ENCODE results near the gene RHNO1.
"Not testable (repeated sequence)": the region's sequence is repeated elsewhere in the genome, so short reads cannot be mapped to it uniquely, and the experiment has no call there.

RHNO1 gene

GRCh38 chr12:2858944-2859421 lies 18.0 kb upstream of the RHNO1 start:
- no peak for DNase-seq

DNA sequence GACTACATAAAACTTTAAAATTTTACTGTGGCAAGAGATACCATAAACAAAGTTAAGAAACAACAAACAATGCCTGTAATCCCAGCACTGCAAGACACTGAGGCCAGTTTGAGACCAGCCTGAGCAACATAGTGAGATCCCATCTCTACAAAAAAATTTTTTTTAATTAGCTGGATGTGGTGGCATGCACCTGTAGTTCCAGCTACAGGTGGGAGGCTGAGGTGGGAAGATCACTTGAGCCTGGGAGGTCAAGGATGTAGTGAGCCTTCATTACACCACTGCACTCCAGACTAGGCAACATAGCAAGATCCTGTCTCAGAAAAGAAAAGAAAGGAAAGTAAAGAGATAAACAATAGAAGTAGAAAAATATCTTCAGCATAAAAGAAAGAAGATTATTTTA lies 16.9 kb upstream of the RHNO1 start:
- no peak for DNase-seq

DNA sequence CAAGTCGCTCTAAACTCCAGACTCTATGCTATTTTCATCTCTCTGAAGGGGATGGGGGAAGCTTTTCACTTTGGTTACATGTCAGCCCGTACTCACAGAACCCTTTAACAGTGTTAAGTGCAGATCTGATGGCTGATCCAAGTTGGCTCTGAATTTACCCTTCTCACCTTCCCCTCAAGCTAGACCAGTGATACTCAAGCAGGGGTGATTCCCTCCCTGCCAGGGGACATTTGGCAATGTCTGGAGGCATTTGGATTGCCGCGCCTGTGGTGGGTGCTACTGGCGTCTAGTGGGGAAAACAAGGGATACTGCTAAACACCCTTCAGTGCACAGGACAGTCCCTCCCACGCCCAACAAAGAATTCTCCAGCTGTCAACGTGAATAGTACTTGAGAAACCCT lies 14.1 kb upstream of the RHNO1 start:
- DNase-seq = no peak

DNA sequence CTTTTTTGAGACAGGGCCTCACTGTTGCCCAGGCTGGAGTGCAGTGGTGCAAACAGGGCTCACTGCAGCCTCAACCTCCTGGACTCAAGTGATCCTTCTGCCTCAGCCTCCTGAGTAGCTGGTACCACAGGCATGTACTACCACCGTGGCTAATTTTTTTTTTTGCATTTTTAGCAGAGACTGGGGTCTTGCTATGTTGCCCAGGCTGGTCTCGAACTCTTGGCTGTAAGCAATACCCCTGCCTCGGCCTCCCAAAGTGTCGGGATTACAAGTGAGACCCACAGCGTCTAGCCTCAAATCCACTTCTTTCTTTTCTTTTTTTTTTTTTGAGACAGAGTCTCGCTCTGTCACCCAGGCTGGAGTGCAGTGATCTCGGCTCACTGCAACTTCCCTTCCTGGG lies 13.6 kb upstream of the RHNO1 start:
- DNase-seq = not testable (repeated sequence)

DNA sequence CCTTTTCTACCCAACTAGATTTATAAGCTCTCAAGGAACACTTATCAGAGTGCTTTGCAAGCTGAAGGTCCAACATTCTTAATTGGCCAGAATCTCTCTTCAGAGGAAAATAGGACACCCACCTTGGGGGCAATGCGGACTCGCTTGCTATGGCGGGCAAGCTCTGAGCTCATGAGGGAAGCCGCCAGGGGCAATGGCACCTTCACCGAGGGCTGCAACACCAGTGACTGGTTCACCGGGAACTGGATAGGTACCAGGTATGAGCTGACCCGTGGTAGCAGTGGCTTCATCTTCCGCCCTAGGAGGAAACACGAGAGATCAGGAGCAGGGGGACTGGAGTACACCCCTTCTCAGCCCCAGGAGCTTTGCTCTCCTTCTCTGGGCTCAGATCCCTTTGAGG lies 12.8 kb upstream of the RHNO1 start:
- DNase-seq = no peak

GRCh38 chr12:2868986-2869632 lies 7.9 kb upstream of the RHNO1 start:
- DNase-seq = not testable (repeated sequence)

DNA sequence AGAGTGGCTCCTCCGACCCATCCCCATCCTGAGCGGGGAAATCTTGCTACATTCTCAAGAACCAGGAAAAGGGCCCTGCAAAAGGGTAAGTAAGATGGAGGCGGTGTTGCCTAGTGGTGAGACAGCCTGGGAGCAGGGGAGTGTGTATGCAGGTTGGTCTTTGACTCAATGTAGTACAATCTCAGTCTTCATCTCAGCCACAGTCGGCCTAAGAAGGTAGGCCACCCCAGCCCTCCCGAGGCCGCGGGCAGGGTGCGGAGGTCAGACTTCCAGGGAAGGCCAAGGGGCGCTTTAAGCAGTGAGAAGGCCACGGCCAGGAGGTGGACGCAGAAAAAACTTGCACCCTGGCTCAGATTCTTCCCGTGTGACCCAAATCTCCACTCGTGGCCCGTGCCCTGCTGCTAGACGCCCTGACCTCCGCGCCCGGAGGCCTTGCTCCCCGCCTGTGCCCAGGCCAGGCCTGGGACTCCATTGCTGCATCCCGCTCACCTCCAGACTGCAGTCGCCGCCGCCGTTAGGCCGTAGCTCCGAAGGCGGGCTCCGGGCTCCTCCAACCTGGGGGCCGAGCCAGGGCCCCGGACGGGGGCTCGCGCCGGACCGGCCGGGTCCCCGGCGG lies 484 bp upstream of the RHNO1 start:
- peak; percentile 23 for DNase-seq

DNA sequence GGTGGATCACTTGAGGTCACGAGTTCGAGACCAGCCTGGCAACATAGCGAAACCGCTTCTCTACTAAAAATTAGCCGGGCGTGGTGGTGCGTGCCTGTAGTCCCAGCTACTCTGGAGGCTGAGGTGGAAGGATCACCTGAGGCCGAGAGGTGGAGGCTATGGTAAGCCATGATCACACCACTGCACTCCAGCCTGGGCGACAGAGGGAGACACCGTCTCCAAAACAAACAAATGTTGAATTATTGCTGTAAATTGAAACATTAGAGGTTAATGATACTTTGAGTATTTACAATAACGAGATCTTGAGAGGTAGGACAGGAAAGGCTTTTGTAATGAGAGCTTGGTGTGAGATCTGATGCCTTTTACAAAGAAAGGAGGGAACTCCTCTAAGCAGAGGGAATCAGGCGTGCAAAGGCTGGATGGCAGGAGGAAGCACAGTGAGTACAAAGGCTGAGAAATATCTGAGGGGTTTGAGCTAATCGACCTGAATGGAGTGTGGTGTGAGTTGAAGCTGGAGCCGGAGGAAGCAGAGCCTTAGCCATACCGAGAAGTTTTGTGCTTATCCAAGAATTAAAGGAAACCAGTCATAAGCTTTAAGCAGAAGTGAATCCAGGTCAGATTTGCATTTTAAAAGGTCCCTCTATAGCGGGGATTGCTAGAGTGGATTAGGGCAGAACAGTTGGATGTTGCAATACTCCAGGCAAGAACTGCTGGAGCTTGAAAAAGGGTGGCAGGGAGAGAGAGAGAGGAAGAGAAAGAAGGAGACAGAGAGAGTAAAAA lies 1.1 kb downstream of the RHNO1 start:
- DNase-seq = no peak

DNA sequence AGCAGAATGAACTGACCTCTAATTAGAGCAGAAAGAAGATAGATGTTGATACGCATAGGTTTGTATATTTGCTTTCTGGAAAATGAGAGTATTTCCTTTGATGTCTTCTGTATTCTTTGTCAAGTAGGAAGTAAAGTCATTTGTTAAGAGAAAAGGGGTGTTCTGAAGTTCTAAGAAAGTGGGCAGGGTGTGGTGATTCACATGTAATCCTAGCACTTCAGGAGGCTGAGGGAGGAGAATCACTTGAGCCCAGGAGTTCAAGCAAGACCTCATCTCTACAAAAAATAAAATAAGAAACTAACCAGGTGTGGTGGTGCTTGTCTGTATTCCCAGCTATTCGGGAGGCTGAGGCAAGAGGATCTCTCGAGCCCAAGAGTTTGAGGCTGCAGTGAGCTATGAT lies 2.8 kb downstream of the RHNO1 start:
- no peak for DNase-seq

DNA sequence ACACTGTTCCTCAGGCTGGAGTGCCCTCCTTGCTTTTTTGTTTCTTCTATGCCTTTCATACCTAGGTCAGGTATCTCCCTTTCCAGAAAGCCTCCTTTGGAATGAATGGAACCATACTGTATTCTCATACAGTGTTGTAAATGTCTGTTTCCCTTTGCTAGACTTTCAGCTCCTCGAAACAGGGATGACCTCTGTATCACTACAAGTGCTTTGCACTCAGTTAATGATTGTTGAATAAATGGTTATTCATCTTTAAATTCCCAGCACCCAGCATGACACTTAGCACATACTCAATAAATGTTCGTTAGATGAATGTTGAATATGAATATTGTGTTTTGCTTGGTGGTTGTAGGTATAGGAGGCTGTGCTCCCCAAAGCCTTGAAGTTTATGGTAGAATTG lies 7.8 kb downstream of the RHNO1 start:
- DNase-seq = no peak

GRCh38 chr12:2886768-2887450 lies 9.9 kb downstream of the RHNO1 start:
- no peak for DNase-seq

- DNase-seq = no peak
Measured at GRCh38 chr12:2890001-2890387, 13.0 kb downstream of the RHNO1 start.

DNA sequence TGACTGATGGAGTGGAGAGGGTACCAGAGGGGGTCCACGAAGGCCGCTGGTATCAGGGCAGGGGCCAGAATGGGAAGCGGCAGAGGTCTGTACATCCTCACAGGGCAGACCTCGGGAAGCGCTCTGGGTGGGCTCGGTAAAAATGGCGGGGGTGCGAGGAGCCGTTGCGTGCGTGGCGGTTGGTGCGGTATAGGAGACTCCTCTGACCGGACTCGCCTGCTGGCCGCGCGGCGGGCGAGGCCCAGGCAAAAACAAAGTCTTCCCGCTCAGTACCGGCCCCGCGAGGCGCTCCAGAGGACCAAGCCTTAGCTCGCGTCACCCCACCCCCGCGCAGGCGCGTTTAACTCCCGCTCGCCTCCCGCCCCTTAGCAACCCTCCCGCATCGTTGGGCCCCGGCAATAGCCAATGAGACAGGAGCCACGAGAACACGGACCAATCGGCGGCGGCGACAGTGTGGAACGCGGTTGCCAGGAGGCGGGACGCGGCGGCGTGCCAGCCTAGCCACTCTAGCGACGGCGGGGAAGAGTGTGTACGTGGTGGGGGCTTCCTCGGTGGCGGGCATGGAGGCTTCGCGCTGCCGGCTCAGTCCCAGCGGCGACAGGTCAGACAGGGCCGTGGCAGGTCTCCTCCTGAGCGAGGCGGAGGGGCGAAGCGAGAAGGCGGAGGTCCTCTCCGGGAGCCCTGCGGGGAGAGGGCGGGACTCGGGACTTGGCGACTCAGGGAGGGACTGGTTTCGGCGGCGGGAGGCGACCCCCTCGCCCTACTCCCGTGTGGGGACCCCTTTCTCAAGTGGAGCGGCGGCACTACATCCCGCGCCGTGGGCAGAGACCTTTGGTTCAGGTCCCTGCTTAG lies 13.6 kb downstream of the RHNO1 start, which contains the start of gene TULP3:
TULP3 (plus strand) TSS at position 504 of the 852 bp plus-strand sequence; CDS start at position 561, 57 bp downstream.
- DNase-seq = peak; percentile 97

- DNase-seq = no peak
Measured at GRCh38 chr12:2891240-2892053, 14.4 kb downstream of the RHNO1 start.

DNA sequence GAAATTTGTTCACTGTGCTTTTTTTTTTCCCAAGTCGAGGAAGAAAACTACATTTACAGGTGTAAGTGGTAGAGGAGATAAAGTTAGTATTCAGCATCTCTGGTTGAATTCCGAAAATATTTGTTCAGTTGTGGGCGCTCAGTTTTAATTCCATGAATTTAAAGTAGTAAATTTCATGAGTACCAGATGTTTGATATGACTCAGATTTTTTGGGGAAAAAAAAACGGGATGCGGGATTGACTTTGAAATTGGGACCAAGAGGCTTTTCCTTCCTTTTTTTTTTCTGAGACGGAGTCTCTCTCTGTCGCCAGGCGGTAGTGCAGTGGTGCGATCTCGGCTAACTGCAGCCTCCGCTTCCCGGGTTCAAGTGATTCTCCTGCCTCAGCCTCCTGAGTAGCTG lies 15.2 kb downstream of the RHNO1 start:
- no peak for DNase-seq

GRCh38 chr12:2893007-2893406 lies 16.0 kb downstream of the RHNO1 start:
- no peak for DNase-seq

DNA sequence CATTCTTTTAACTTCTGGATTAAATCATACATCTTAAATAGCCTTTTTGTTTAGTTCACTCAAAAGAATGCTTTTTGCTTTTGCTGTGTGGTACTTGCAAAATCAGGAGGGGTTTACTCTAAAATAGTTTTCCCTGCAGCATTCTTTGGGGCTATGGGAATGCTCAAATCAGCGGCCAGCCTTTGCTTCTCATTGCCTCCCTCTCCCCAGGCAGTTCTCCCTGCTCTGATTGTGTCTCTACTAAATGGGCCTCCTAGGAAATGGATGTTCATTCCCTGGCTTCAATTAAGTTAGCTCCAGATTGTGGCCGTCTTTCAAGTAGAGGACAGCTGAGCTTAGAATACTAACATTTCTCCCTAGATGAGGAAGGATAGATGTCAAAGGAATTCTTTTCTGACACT lies 18.0 kb downstream of the RHNO1 start:
- no peak for DNase-seq

GRCh38 chr12:2895511-2895910 lies 18.5 kb downstream of the RHNO1 start:
- DNase-seq = no peak

DNA sequence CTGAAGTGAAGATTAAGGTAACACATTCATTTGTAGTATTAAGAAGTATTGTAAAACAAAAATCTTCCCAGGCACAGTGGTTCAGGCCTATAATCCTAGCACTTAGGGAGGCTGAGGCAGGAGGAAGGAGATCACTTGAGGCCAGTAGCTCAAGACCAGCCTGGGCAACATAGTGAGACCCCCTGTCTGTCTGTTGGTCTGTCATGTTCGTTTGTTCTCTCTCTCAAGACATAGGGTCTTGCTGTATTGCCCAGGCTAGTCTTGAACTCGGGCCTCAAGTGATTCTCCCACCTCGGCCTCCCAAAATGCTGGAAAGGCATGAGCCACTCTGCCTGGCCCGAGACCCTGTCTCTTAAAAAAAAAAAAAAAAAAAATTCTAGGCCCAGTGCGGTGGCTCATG lies 20.4 kb downstream of the RHNO1 start:
- DNase-seq = no peak

GRCh38 chr12:2900642-2901041 lies 23.6 kb downstream of the RHNO1 start:
- no peak for DNase-seq

DNA sequence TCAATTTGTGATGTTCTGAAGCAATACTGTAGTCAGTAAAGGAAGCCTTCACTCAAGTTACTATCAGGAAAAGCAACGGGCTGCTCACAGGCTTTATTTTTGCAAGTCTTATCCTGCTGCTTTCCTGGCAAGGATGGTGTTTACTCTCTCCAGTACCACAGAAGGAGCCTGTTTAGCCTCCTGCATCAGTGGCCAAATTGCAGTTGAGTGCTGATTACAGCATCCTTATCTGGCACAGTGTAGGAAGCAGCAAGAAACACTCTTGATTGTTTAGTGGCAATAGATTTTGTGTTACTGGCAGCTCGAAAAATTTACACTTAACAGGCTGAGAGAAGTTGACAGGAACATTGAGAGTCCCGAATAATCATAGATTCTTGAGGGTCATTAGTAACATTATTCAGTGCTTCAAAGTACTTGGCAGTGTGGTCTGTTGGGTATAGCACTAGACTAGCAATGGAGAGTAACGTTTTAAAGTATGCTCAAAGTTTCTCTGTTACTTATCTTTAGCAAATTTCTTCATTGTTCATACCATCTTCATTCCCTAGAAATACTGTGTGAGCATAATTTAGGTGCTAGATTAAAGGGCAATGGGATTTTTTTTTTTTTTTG lies 25.4 kb downstream of the RHNO1 start:
- DNase-seq = no peak

Data from NCI-H1694 treated with DMSO at 0.1 percent for 48 hours (cell line).